Sigmoid colon (tissue), 7 donors: ENCODE data around the gene BATF2. TPM values are rescaled to one million over a fixed set of nuclear protein-coding genes. Genes with fewer than 3 reads are reported as not detected.

Experiments
- DNase-seq: peaks from one replicate; pipeline ENCODE4 v3.0.0-alpha.2; 2019
- H3K27ac ChIP-seq, 4 donors: fragments of 200-600 bp; sonication (generic); one replicate each; pipeline ENCODE4 v1.5.1; 2016 to 2019; ENCODE audit warnings: mild to moderate bottlenecking in 1 of 4
- H3K27me3 ChIP-seq, 3 donors: fragments of 200-600 bp; sonication (generic); one replicate each; pipeline ENCODE4 v1.5.1; 2019; ENCODE audit warnings: mild to moderate bottlenecking in 1 of 3
- H3K36me3 ChIP-seq, 4 donors: fragments of 200-600 bp; sonication (generic); one replicate each; pipeline ENCODE4 v1.5.1; 2016 to 2019
- H3K4me1 ChIP-seq, 4 donors: fragments of 200-600 bp; sonication (generic); one replicate each; pipeline ENCODE4 v1.5.1; 2017 to 2019
- H3K4me3 ChIP-seq, 4 donors: fragments of 200-600 bp; sonication (generic); one replicate each; pipeline ENCODE4 v1.5.1; 2017 to 2019; ENCODE audit warnings: mild to moderate bottlenecking in 2 of 4, moderate library complexity in 1 of 4
- H3K9me3 ChIP-seq, 4 donors: fragments of 200-600 bp in 3 of 4; sonication (generic) in 3 of 4; one replicate each; pipeline versions ENCODE4 v1.5.1 to v1.6.1; 2013 to 2019
- CTCF ChIP-seq, 4 experiments: fragments of 450-650 bp in 3 of 4; fragments of 200-600 bp in 1 of 4; IDR thresholded peaks; one replicate each; pipeline ENCODE4 v1.5.1; 2016 to 2019; ENCODE audit warnings: antibody characterized with exemption in 4 of 4, mild to moderate bottlenecking in 3 of 4, moderate library complexity in 2 of 4
- EP300 ChIP-seq, 4 donors: sonication (generic); formaldehyde crosslinking; IDR thresholded peaks; one replicate each; pipeline ENCODE4 v1.6.1; 2017; ENCODE audit warnings: antibody characterized with exemption in 4 of 4
- POLR2A ChIP-seq, 2 donors: fragments of 450-650 bp; IDR thresholded peaks; one replicate each; pipeline ENCODE4 v1.6.1; 2016; ENCODE audit warnings: antibody characterized with exemption in 2 of 2, mild to moderate bottlenecking in 2 of 2, moderate library complexity in 2 of 2
- POLR2AphosphoS5 ChIP-seq, 4 donors: sonication (generic); formaldehyde crosslinking; IDR thresholded peaks; one replicate each; pipeline ENCODE4 v1.6.1; 2017; ENCODE audit warnings: antibody characterized with exemption in 4 of 4
- WGBS, 2 donors: extraction: QIAGEN DNeasy Blood & Tissue Kit; methylation state at CpG; one replicate each; pipeline ENCODE4 v1.1.7; 2013; 5-methylcytosine and 5-hydroxymethylcytosine counted together
- intact Hi-C: fragments of 100-400 bp; cut with DNase I; formaldehyde crosslinking; loops from one replicate; pipeline ENCODE4 v1.15.1; 2023
- polyA plus RNA-seq, 3 donors: library from polyadenylated mRNA; stranded (reverse); fragments of 200-250 nt; gene quantifications; one replicate each; pipeline ENCODE4 v1.2.3, GENCODE V29; 2013
- total RNA-seq, 4 donors: library from RNA; depleted of rRNA; stranded (reverse); fragments of >200 nt; gene quantifications; one replicate each; pipeline ENCODE4 v1.1.0, GENCODE V29; 2016
- donor health status: healthy with polysubstance abuse.
- donor health status: Bipolar disorder and iron deficiency.
- donor health status: healthy.

Gene BATF2
- total and polyA plus RNA-seq, 7 donors = 1.8 to 31.3 (median 4.7) TPM

GRCh38 chr11:65003282-65003681 is 6.5 kb upstream of the BATF2 start:
- no peak for DNase-seq
- H3K4me1 ChIP-seq = no peaks in the 10 kb centered on the region
- intact Hi-C loops = no loop called here
- H3K36me3 ChIP-seq = no peaks in the 10 kb centered on the region
- H3K9me3 ChIP-seq = no peaks in the 10 kb centered on the region
- H3K4me3 ChIP-seq = no peak overlapping the region
- 84 to 94% methylated on average over 7 of the region's 7 CpGs for whole genome bisulfite sequencing, 2 donors
- TF ChIP-seq CTCF (IDR thresholded peaks at IDR 0.05) (no peak), EP300 (IDR thresholded peaks at IDR 0.05) (no peak), POLR2AphosphoS5 (IDR thresholded peaks at IDR 0.05) (no peak), POLR2A (IDR thresholded peaks at IDR 0.05) (no peak)
- H3K27ac ChIP-seq = no peak overlapping the region
- H3K27me3 ChIP-seq = no peaks in the 10 kb centered on the region

- Histone ChIP-seq H3K4me3 (no peak overlapping the region), H3K27ac (no peak overlapping the region), H3K9me3 (no peaks in the 10 kb centered on the region), H3K27me3 (no peaks in the 10 kb centered on the region), H3K36me3 (no peaks in the 10 kb centered on the region), H3K4me1 (no peaks in the 10 kb centered on the region)
- intact Hi-C loops = no loop called here
- DNase-seq = no peak
- whole genome bisulfite sequencing, 2 donors = 76 to 79% methylated on average over 5 of the region's 5 CpGs
- TF ChIP-seq POLR2AphosphoS5 (IDR thresholded peaks at IDR 0.05) (no peak), POLR2A (IDR thresholded peaks at IDR 0.05) (no peak), EP300 (IDR thresholded peaks at IDR 0.05) (no peak), CTCF (IDR thresholded peaks at IDR 0.05) (no peak)
Measured at GRCh38 chr11:65002706-65003105, 5.9 kb upstream of the BATF2 start.

DNA sequence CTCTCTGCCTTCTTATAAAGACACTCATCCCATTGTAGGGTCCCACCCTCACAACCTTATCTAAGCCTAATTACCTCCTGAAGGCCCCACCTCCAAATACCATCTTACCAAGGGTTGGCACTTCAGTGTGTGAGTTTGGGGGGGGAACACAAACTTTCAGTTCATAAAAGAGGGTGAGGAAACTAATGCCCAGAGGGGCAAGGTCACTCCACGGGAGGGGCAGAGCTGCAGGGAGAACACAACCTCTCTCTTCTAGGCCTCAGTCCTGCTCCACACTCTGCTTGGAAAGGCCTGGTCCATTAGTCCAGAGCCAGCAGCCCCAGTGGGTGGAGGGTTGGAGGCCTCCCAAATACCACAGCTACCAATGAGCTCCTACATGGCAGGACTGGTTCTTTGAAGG is 2.7 kb upstream of the BATF2 start:
- no peak for TF ChIP-seq POLR2A (IDR thresholded peaks at IDR 0.05)
- TF ChIP-seq EP300 (IDR thresholded peaks at IDR 0.05) = no peak
- no peaks in the 10 kb centered on the region for H3K27me3 ChIP-seq
- no peak overlapping the region for H3K4me3 ChIP-seq
- 15 to 74% methylated on average over 1 of the region's 1 CpG for WGBS, 2 donors
- DNase-seq = no peak
- H3K9me3 ChIP-seq = no peaks in the 10 kb centered on the region
- no peak overlapping the region for H3K27ac ChIP-seq
- no peaks in the 10 kb centered on the region for H3K36me3 ChIP-seq
- intact Hi-C loops = loop anchor here (5.0 kb wide), 1 partner anchor 47 kb away; no protein-coding TSS in a partner anchor
- H3K4me1 ChIP-seq = peaks cover 0 to 26% (median 17%) of the 10 kb centered on the region in 4 donors

GRCh38 chr11:64998690-64999431 is 2.1 kb upstream of the BATF2 start:
- H3K4me3 ChIP-seq = no peak overlapping the region
- no peaks in the 10 kb centered on the region for H3K27me3 ChIP-seq
- 13 to 55% methylated on average over 9 of the region's 9 CpGs for WGBS, 2 donors
- TF ChIP-seq POLR2A (IDR thresholded peaks at IDR 0.05) (no peak), POLR2AphosphoS5 (IDR thresholded peaks at IDR 0.05) (no peak), CTCF (IDR thresholded peaks at IDR 0.05) (no peak)
- H3K36me3 ChIP-seq = no peaks in the 10 kb centered on the region
- intact Hi-C loops = loop anchor here (5.0 kb wide), 1 partner anchor 47 kb away; no protein-coding TSS in a partner anchor
- no peaks in the 10 kb centered on the region for H3K9me3 ChIP-seq
- peaks cover 0 to 26% (median 17%) of the 10 kb centered on the region in 4 donors for H3K4me1 ChIP-seq
- H3K27ac ChIP-seq = no peak overlapping the region
- DNase-seq = no peak

GRCh38 chr11:64998141-64998540 is 1.4 kb upstream of the BATF2 start:
- intact Hi-C loops = loop anchor here (5.0 kb wide), 1 partner anchor 46 kb away; no protein-coding TSS in a partner anchor
- WGBS, 2 donors = 39 to 84% methylated on average over 1 of the region's 1 CpG

More at GRCh38 chr11:64998141-64998540, 1.4 kb upstream of the BATF2 start:
- Histone ChIP-seq H3K36me3 (no peaks in the 10 kb centered on the region), H3K27ac (no peak overlapping the region), H3K9me3 (no peaks in the 10 kb centered on the region), H3K27me3 (no peaks in the 10 kb centered on the region), H3K4me3 (no peak overlapping the region), H3K4me1 (peaks cover 0 to 26% (median 17%) of the 10 kb centered on the region in 4 donors)
- TF ChIP-seq EP300 (IDR thresholded peaks at IDR 0.05) = no peak
- no peak for TF ChIP-seq POLR2A (IDR thresholded peaks at IDR 0.05)
- no peak for TF ChIP-seq POLR2AphosphoS5 (IDR thresholded peaks at IDR 0.05)
- TF ChIP-seq CTCF (IDR thresholded peaks at IDR 0.05) = no peak
- no peak for DNase-seq
